H1 (cell line): Measurements from ENCODE around the gene NBPF3. TPM values are rescaled to one million over a fixed set of nuclear protein-coding genes. Genes with fewer than 3 reads are reported as not detected.

Source experiments
- CTCF ChIA-PET: fragments of 300-600 bp; sonication (Branson Sonifier 250); formaldehyde crosslinking; loops from one replicate; lab custom pipeline; 2021; ENCODE audit not compliant: partially characterized antibody; lab: Charles Lee
- POLR2A ChIA-PET: fragments of 300-600 bp; sonication (Branson Sonifier 250); formaldehyde crosslinking; loops from one replicate; lab custom pipeline; 2021; ENCODE audit warnings: inconsistent platforms; ENCODE audit not compliant: partially characterized antibody; lab: Charles Lee
- DNase-seq, 2 experiments: peaks; one replicate each; pipeline versions ENCODE4 v3.0.0 to v3.0.0-alpha.2; 2010 to 2022; ENCODE audit warnings: low spot score in 2 of 2, low read depth in 1 of 2, mixed read lengths in 1 of 2
- FAIRE-seq: peaks from 2 replicates; lab custom pipeline; 2011; peaks lifted over from hg19 to GRCh38; lab: Jason Lieb, UNC
- H2AFZ ChIP-seq: 2 replicates; pipeline ENCODE4 v1.8.1; 2012; ENCODE audit warnings: low read length, inconsistent platforms
- H2AK5ac ChIP-seq: 2 replicates; pipeline ENCODE4 v1.6.1; 2013; ENCODE audit warnings: low read depth, low read length
- H2BK120ac ChIP-seq: replicated peaks from 2 replicates; pipeline ENCODE3; 2013; ENCODE audit warnings: low read depth, low read length, inconsistent platforms
- H2BK12ac ChIP-seq: 2 replicates; pipeline ENCODE4 v1.6.1; 2013; ENCODE audit warnings: low read depth, low read length
- H2BK15ac ChIP-seq: 2 replicates; pipeline ENCODE4 v1.6.1; 2013; ENCODE audit warnings: low read length
- H2BK20ac ChIP-seq: 2 replicates; pipeline ENCODE4 v1.6.1; 2013; ENCODE audit warnings: low read length
- H2BK5ac ChIP-seq: 2 replicates; pipeline ENCODE4 v1.6.1; 2013; ENCODE audit warnings: low read depth, low read length
- H3K14ac ChIP-seq: 2 replicates; pipeline ENCODE4 v1.6.1; 2013; ENCODE audit warnings: inconsistent platforms; ENCODE audit not compliant: insufficient read length
- H3K18ac ChIP-seq: 2 replicates; pipeline ENCODE4 v1.6.1; 2013; ENCODE audit warnings: low read length; ENCODE audit errors: extremely low read depth
- H3K23ac ChIP-seq: 2 replicates; pipeline ENCODE4 v1.6.1; 2013; ENCODE audit warnings: inconsistent platforms; ENCODE audit not compliant: insufficient read length
- H3K23me2 ChIP-seq: 2 replicates; pipeline ENCODE4 v1.6.1; 2013; ENCODE audit warnings: low read depth, low read length
- H3K27ac ChIP-seq: 2 replicates; pipeline ENCODE4 v1.6.1; 2011; ENCODE audit warnings: low read depth, low read length, inconsistent platforms
- H3K27me3 ChIP-seq, 4 experiments: replicated peaks in 1 of 4; 1 replicate in 1 of 4; 2 replicates in 3 of 4; pipeline versions ENCODE4 v1.6.1 to v1.8.1; 2011 to 2013; ENCODE audit warnings: low read length in 3 of 4, mild to moderate bottlenecking in 3 of 4, inconsistent platforms in 2 of 4, mixed read lengths in 2 of 4, moderate library complexity in 1 of 4; ENCODE audit not compliant: control insufficient read depth in 3 of 4, insufficient read depth in 3 of 4; ENCODE audit errors: extremely low read depth in 1 of 4
- H3K36me3 ChIP-seq, 4 experiments: 2 replicates each; pipeline versions ENCODE4 v1.6.1 to v1.8.1; 2011 to 2013; ENCODE audit warnings: mild to moderate bottlenecking in 4 of 4, low read length in 3 of 4, moderate library complexity in 2 of 4, control low read depth in 1 of 4, inconsistent platforms in 1 of 4; ENCODE audit not compliant: insufficient read depth in 4 of 4, control insufficient read depth in 2 of 4
- H3K4ac ChIP-seq: replicated peaks from 2 replicates; pipeline ENCODE3; 2013; ENCODE audit warnings: low read length, low read depth, mixed read lengths, inconsistent platforms; ENCODE audit not compliant: insufficient read length
- H3K4me1 ChIP-seq, 4 experiments: replicated peaks in 1 of 4; 1 replicate in 1 of 4; 2 replicates in 3 of 4; pipeline versions ENCODE4 v1.6.1 to v1.8.1; 2011 to 2013; ENCODE audit warnings: low read length in 3 of 4, inconsistent platforms in 2 of 4, mixed read lengths in 1 of 4; ENCODE audit not compliant: insufficient read depth in 4 of 4, control insufficient read depth in 3 of 4
- H3K4me2 ChIP-seq, 2 experiments: 2 replicates each; pipeline versions ENCODE4 v1.6.1 to v1.8.1; 2011 to 2013; ENCODE audit warnings: low read depth in 2 of 2, low read length in 2 of 2, control low read depth in 1 of 2, inconsistent platforms in 1 of 2, mild to moderate bottlenecking in 1 of 2; ENCODE audit not compliant: insufficient read depth in 1 of 2
- H3K4me3 ChIP-seq, 4 experiments: fragments of 200-600, 300-600 bp in 1 of 4; sonication (generic), shearing (Covaris generic), sonication (Bioruptor Twin) in 1 of 4; 2 replicates each; pipeline versions ENCODE4 v1.5.1 to v1.8.1; 2011 to 2016; ENCODE audit warnings: low read length in 4 of 4, low read depth in 3 of 4, control low read depth in 2 of 4, inconsistent platforms in 2 of 4, mild to moderate bottlenecking in 2 of 4, mixed read lengths in 1 of 4, moderate library complexity in 1 of 4; ENCODE audit not compliant: insufficient read depth in 2 of 4; ENCODE audit errors: extremely low read depth in 1 of 4
- H3K56ac ChIP-seq: replicated peaks from 2 replicates; pipeline ENCODE3; 2013; ENCODE audit warnings: low read depth, mild to moderate bottlenecking, mixed read lengths, low read length, inconsistent platforms; ENCODE audit not compliant: insufficient read length
- H3K79me1 ChIP-seq: 2 replicates; pipeline ENCODE4 v1.6.1; 2013; ENCODE audit warnings: low read depth, low read length, control low read depth
- H3K79me2 ChIP-seq, 2 experiments: 2 replicates each; pipeline versions ENCODE4 v1.6.1 to v1.8.1; 2012 to 2013; ENCODE audit warnings: low read length in 2 of 2, mild to moderate bottlenecking in 2 of 2, inconsistent platforms in 1 of 2; ENCODE audit not compliant: insufficient read depth in 2 of 2, control insufficient read depth in 1 of 2
- H3K9ac ChIP-seq, 4 experiments: replicated peaks in 1 of 4; 1 replicate in 1 of 4; 2 replicates in 3 of 4; pipeline versions ENCODE4 v1.6.1 to v1.8.1; 2011 to 2013; ENCODE audit warnings: low read depth in 3 of 4, low read length in 3 of 4, control low read depth in 2 of 4, mild to moderate bottlenecking in 2 of 4, moderate library complexity in 2 of 4, inconsistent platforms in 1 of 4; ENCODE audit errors: extremely low read depth in 1 of 4
- H3K9me3 ChIP-seq, 2 experiments: 2 replicates each; pipeline versions ENCODE4 v1.6.1 to v1.8.1; 2012 to 2013; ENCODE audit warnings: mild to moderate bottlenecking in 2 of 2, moderate library complexity in 2 of 2, control low read depth in 1 of 2, inconsistent platforms in 1 of 2, low read depth in 1 of 2, low read length in 1 of 2, mixed read lengths in 1 of 2; ENCODE audit not compliant: insufficient read depth in 2 of 2
- H4K20me1 ChIP-seq, 2 experiments: replicated peaks in 1 of 2; 2 replicates each; pipeline versions ENCODE3 to v1.8.1; 2011 to 2013; ENCODE audit warnings: inconsistent platforms in 2 of 2, low read length in 2 of 2, mild to moderate bottlenecking in 1 of 2; ENCODE audit not compliant: insufficient read depth in 2 of 2, control insufficient read depth in 1 of 2
- H4K5ac ChIP-seq: 2 replicates; pipeline ENCODE4 v1.6.1; 2013; ENCODE audit warnings: low read length, low read depth, mixed read lengths, inconsistent platforms; ENCODE audit not compliant: insufficient read length
- H4K8ac ChIP-seq: 2 replicates; pipeline ENCODE4 v1.8.0; 2013; ENCODE audit warnings: mild to moderate bottlenecking, moderate library complexity, low read length, inconsistent platforms; ENCODE audit not compliant: insufficient read depth; ENCODE audit errors: extremely low read depth
- H4K91ac ChIP-seq: replicated peaks from 2 replicates; pipeline ENCODE3; 2013; ENCODE audit warnings: low read length, mixed read lengths, inconsistent platforms; ENCODE audit not compliant: insufficient read length
- BCL11A ChIP-seq, 2 experiments: IDR thresholded peaks; one replicate each; pipeline ENCODE4 v1.6.1; 2011; ENCODE audit warnings: low read depth in 2 of 2, low read length in 2 of 2, mild to moderate bottlenecking in 2 of 2
- CHD1 ChIP-seq: IDR thresholded peaks from 2 replicates; pipeline ENCODE4 v1.6.1; 2012; ENCODE audit warnings: low read depth, low read length, improper control_type of control experiment
- CTBP2 ChIP-seq: IDR thresholded peaks from 2 replicates; pipeline ENCODE4 v1.7.0; 2011; ENCODE audit warnings: borderline replicate concordance, mild to moderate bottlenecking, moderate library complexity, mixed read lengths, low read length; ENCODE audit not compliant: insufficient read depth, insufficient read length
- KDM1A ChIP-seq: fragments of 200-600, 300-600 bp; sonication (generic); IDR thresholded peaks from 2 replicates; pipeline ENCODE4 v1.7.1; 2016; ENCODE audit warnings: mild to moderate bottlenecking, low read length, borderline replicate concordance
- POU5F1 ChIP-seq: IDR thresholded peaks from 2 replicates; pipeline ENCODE4 v1.6.1; 2011; ENCODE audit warnings: low read depth, mild to moderate bottlenecking, low read length, moderate library complexity
- RBBP5 ChIP-seq: IDR thresholded peaks from 2 replicates; pipeline ENCODE4 v1.7.1; 2012; ENCODE audit warnings: low read depth, mild to moderate bottlenecking, inconsistent platforms, low read length, moderate library complexity, borderline replicate concordance
- SIRT6 ChIP-seq: IDR thresholded peaks from one replicate; pipeline ENCODE4 v1.7.1; 2012; ENCODE audit warnings: low read length, inconsistent platforms
- TBP ChIP-seq: IDR thresholded peaks from 2 replicates; pipeline ENCODE4 v1.6.1; 2011; ENCODE audit warnings: low read depth, low read length, improper control_type of control experiment
- TCF12 ChIP-seq: IDR thresholded peaks from 2 replicates; pipeline ENCODE4 v1.6.1; 2011; ENCODE audit warnings: low read depth, mild to moderate bottlenecking, low read length
- WGBS, 2 experiments: shearing (Covaris generic) in 1 of 2; methylation state at CpG; one replicate each; pipeline versions ENCODE4 v1.1.6 to v1.1.7; 2013 to 2015; ENCODE audit warnings: low lambda C conversion rate in 2 of 2, mixed read lengths in 2 of 2, inconsistent platforms in 1 of 2, low coverage in 1 of 2, missing lambda C conversion rate in 1 of 2; ENCODE audit not compliant: insufficient replicate concordance in 2 of 2, insufficient coverage in 1 of 2, insufficient read length in 1 of 2; ENCODE audit errors: extremely low coverage in 1 of 2, missing lambda C conversion rate in 1 of 2; 5-methylcytosine and 5-hydroxymethylcytosine counted together
- polyA plus RNA-seq, 7 experiments: library from polyadenylated mRNA; depleted of rRNA in 3 of 7; stranded (reverse) in 5 of 7; unstranded in 2 of 7; fragments of >200 nt in 5 of 7; fragments of 200-250 nt in 2 of 7; gene quantifications; 1 replicate in 5 of 7; 2 replicates in 1 of 7; 4 replicates in 1 of 7; pipeline versions ENCODE4 v1.2.1 to v1.2.3, GENCODE V29; 2011 to 2013; ENCODE audit warnings: missing spikeins in 2 of 7, mixed read lengths in 2 of 7
- total RNA-seq: library from RNA; stranded (reverse); fragmentation: NEBNext Ultra II Directional; extraction: Animal tissue kit (Norgen Biotek cat#: 25700); gene quantifications from 2 replicates; pipeline ENCODE4 v1.2.1, GENCODE V29; 2021

The NBPF3 gene
- total and polyA plus RNA-seq, 2 of the 8 experiments (the other 6 are each of a cell fraction or from before 2014, with no cell fraction given) = 3.8 to 4.3 TPM

- FAIRE-seq = no peak
- CTCF ChIA-PET = interaction anchor here (1.0 to 1.1 kb wide), 2 partner anchors 17 to 43 kb away, joined by 3 read pairs; no protein-coding TSS in a partner anchor
Observed at GRCh38 chr1:21451981-21452411, 12.1 kb downstream of the NBPF3 start.

More at GRCh38 chr1:21451981-21452411, 12.1 kb downstream of the NBPF3 start:
- Histone ChIP-seq H3K14ac (no peak overlapping the region), H3K27ac (no peak overlapping the region), H4K20me1 (no peaks in the 10 kb centered on the region), H3K56ac (no peak overlapping the region), H2BK20ac (no peak overlapping the region), H2BK120ac (no peak overlapping the region), H3K9ac (no peak overlapping the region), H2AFZ (no peak overlapping the region), H3K79me2 (no peaks in the 10 kb centered on the region), H2BK15ac (no peak overlapping the region), H3K23ac (no peak overlapping the region), H4K91ac (no peak overlapping the region), H3K4ac (no peak overlapping the region), H3K18ac (no peak overlapping the region), H3K4me3 (no peak overlapping the region), H2BK5ac (no peak overlapping the region), H3K27me3 (no peaks in the 10 kb centered on the region), H2BK12ac (no peak overlapping the region), H4K5ac (no peak overlapping the region), H3K36me3 (0 out of 8 replicates have a peak, but pooled peaks cover 0 to 2% (median 0%) of the 10 kb centered on the region in 4 experiments), H3K4me2 (no peak overlapping the region), H4K8ac (no peak overlapping the region), H3K4me1 (no peaks in the 10 kb centered on the region), H3K9me3 (no peaks in the 10 kb centered on the region), H2AK5ac (no peak overlapping the region), H3K23me2 (no peaks in the 10 kb centered on the region), H3K79me1 (no peaks in the 10 kb centered on the region)
- POLR2A ChIA-PET = interaction anchor here (1.3 kb wide), 1 partner anchor 80 kb away, joined by 4 read pairs; no protein-coding TSS in a partner anchor
- no peak for DNase-seq
- no peak for TF ChIP-seq KDM1A
- no peak for TF ChIP-seq POU5F1
- TF ChIP-seq TBP = no peak
- no peak for TF ChIP-seq BCL11A (IDR thresholded peaks at IDR 0.05; ENCODE audit: low read depth in 2 of 2, low read length in 2 of 2)
- no peak for TF ChIP-seq SIRT6
- TF ChIP-seq TCF12 = no peak
- TF ChIP-seq CHD1 = no peak
- no peak for TF ChIP-seq CTBP2
- TF ChIP-seq RBBP5 = no peak
- 89% methylated on average over 2 of the region's 2 CpGs; no CpG with 5 or more reads in 1 of the 2 experiments for WGBS, 2 experiments
